DOHH2 (cell line): ENCODE measurements around the gene RNF19B.

Experiments
- H3F3A ChIP-seq: fragments of 200-600 bp; sonication (generic), shearing (Covaris generic); 2 replicates; pipeline ENCODE4 v1.6.0; 2016; ENCODE audit warnings: antibody characterized with exemption, mild to moderate bottlenecking; ENCODE audit not compliant: control insufficient read depth, insufficient read depth
- H3K27ac ChIP-seq: fragments of 200-600 bp; sonication (generic); 2 replicates; pipeline ENCODE4 v1.5.1; 2014; ENCODE audit warnings: low read depth, mild to moderate bottlenecking, low read length, moderate library complexity
- H3K27me3 ChIP-seq: fragments of 200-600 bp; sonication (generic); 2 replicates; pipeline ENCODE4 v1.6.1; 2014; ENCODE audit warnings: mild to moderate bottlenecking, low read length, mixed read lengths; ENCODE audit not compliant: control insufficient read depth
- H3K36me3 ChIP-seq: fragments of 200-600 bp; sonication (generic); 2 replicates; pipeline ENCODE4 v1.6.1; 2014; ENCODE audit warnings: mild to moderate bottlenecking, low read length, moderate library complexity, mixed read lengths; ENCODE audit not compliant: control insufficient read depth
- H3K4me1 ChIP-seq: fragments of 200-600 bp; sonication (generic); 2 replicates; pipeline ENCODE4 v1.6.1; 2014; ENCODE audit warnings: mild to moderate bottlenecking, low read length, mixed read lengths; ENCODE audit not compliant: control insufficient read depth
- H3K4me2 ChIP-seq: fragments of 200-600 bp; sonication (generic); 2 replicates; pipeline ENCODE4 v1.6.0; 2014; ENCODE audit warnings: mild to moderate bottlenecking, low read length, moderate library complexity
- H3K4me3 ChIP-seq: fragments of 200-600 bp; sonication (generic); 2 replicates; pipeline ENCODE4 v1.5.1; 2014; ENCODE audit warnings: mild to moderate bottlenecking, low read length, mixed read lengths
- H3K79me2 ChIP-seq: fragments of 200-600 bp; sonication (generic); 2 replicates; pipeline ENCODE4 v1.6.1; 2014; ENCODE audit warnings: mild to moderate bottlenecking, low read length, mixed read lengths; ENCODE audit not compliant: control insufficient read depth
- H3K9me2 ChIP-seq: fragments of 200-600 bp; sonication (generic); replicated peaks from 2 replicates; pipeline ENCODE4 v1.6.1; 2014; ENCODE audit warnings: mild to moderate bottlenecking, low read length, mixed read lengths; ENCODE audit not compliant: control insufficient read depth
- H3K9me3 ChIP-seq: fragments of 200-600 bp; sonication (generic); 2 replicates; pipeline ENCODE4 v1.6.1; 2014; ENCODE audit warnings: antibody characterized with exemption, low read length, mixed read lengths; ENCODE audit not compliant: control insufficient read depth, insufficient read depth
- H4K20me1 ChIP-seq: fragments of 200-600 bp; sonication (generic); 2 replicates; pipeline ENCODE4 v1.6.0; 2014; ENCODE audit warnings: low read depth, mild to moderate bottlenecking, antibody characterized with exemption, low read length, moderate library complexity; ENCODE audit not compliant: control insufficient read depth, insufficient read depth
- EZH2phosphoT487 ChIP-seq: fragments of 200-600 bp; sonication (generic); IDR thresholded peaks from 2 replicates; pipeline ENCODE4 v1.6.1; 2017; ENCODE audit warnings: borderline replicate concordance, mild to moderate bottlenecking, antibody characterized with exemption, low read length, moderate library complexity, mixed read lengths
- TF ChIP-seq, protein P1 (sequence below): fragments of 200-600 bp; sonication (generic); IDR thresholded peaks from one replicate; pipeline ENCODE4 v1.5.1; 2014; ENCODE audit warnings: antibody characterized with exemption, mild to moderate bottlenecking, low read depth, low read length; ENCODE audit not compliant: poor library complexity, severe bottlenecking

The RNF19B gene

GRCh38 chr1:33010932-33011731 is 46.5 kb upstream of the RNF19B start:
- H3K9me2 ChIP-seq: no peaks in the 10 kb centered on the region
- H3K27me3 ChIP-seq: no peaks in the 10 kb centered on the region
- H4K20me1 ChIP-seq: no peaks in the 10 kb centered on the region
- no peak overlapping the region for H3K4me3 ChIP-seq
- H3K9me3 ChIP-seq: no peaks in the 10 kb centered on the region
- no peaks in the 10 kb centered on the region for H3F3A ChIP-seq
- H3K36me3 ChIP-seq: peaks cover 83% of the 10 kb centered on the region
- H3K27ac ChIP-seq: no peak overlapping the region
- H3K4me2 ChIP-seq: no peak overlapping the region
- no peaks in the 10 kb centered on the region for H3K4me1 ChIP-seq
- TF ChIP-seq EZH2phosphoT487: no peak
- TF ChIP-seq, protein P1, sequence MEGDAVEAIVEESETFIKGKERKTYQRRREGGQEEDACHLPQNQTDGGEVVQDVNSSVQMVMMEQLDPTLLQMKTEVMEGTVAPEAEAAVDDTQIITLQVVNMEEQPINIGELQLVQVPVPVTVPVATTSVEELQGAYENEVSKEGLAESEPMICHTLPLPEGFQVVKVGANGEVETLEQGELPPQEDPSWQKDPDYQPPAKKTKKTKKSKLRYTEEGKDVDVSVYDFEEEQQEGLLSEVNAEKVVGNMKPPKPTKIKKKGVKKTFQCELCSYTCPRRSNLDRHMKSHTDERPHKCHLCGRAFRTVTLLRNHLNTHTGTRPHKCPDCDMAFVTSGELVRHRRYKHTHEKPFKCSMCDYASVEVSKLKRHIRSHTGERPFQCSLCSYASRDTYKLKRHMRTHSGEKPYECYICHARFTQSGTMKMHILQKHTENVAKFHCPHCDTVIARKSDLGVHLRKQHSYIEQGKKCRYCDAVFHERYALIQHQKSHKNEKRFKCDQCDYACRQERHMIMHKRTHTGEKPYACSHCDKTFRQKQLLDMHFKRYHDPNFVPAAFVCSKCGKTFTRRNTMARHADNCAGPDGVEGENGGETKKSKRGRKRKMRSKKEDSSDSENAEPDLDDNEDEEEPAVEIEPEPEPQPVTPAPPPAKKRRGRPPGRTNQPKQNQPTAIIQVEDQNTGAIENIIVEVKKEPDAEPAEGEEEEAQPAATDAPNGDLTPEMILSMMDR: no peak
- no peaks in the 10 kb centered on the region for H3K79me2 ChIP-seq

DNA sequence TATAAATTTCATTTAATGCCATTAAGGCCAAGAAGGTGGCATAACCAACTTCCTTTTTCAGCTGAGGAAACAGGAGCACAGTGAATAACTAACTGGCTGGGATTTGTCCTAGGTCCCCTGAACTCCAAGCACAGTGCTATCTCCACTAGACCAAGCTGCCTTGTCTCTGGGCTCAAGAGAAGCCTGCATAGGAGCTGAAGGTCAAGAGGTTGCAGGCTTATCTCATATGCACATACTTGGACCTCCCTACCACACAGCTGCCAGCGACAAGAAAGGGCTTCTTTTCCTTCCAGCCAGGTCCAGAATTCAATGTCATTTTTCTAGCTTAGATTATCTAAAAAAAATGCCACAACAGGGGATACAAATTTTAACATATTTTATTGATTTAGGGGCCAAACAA is 45.0 kb upstream of the RNF19B start:
- Histone ChIP-seq H3K4me1 (no peaks in the 10 kb centered on the region), H3K36me3 (peaks cover 83% of the 10 kb centered on the region), H3K9me3 (no peaks in the 10 kb centered on the region), H3K4me2 (no peak overlapping the region), H3K27me3 (no peaks in the 10 kb centered on the region), H3K9me2 (no peaks in the 10 kb centered on the region), H3K27ac (no peak overlapping the region), H3F3A (0 out of 2 replicates have a peak, but pooled peaks cover 2% of the 10 kb centered on the region), H4K20me1 (no peaks in the 10 kb centered on the region), H3K4me3 (no peak overlapping the region), H3K79me2 (no peaks in the 10 kb centered on the region)
- TF ChIP-seq EZH2phosphoT487: no peak
- TF ChIP-seq, protein P1: no peak

DNA sequence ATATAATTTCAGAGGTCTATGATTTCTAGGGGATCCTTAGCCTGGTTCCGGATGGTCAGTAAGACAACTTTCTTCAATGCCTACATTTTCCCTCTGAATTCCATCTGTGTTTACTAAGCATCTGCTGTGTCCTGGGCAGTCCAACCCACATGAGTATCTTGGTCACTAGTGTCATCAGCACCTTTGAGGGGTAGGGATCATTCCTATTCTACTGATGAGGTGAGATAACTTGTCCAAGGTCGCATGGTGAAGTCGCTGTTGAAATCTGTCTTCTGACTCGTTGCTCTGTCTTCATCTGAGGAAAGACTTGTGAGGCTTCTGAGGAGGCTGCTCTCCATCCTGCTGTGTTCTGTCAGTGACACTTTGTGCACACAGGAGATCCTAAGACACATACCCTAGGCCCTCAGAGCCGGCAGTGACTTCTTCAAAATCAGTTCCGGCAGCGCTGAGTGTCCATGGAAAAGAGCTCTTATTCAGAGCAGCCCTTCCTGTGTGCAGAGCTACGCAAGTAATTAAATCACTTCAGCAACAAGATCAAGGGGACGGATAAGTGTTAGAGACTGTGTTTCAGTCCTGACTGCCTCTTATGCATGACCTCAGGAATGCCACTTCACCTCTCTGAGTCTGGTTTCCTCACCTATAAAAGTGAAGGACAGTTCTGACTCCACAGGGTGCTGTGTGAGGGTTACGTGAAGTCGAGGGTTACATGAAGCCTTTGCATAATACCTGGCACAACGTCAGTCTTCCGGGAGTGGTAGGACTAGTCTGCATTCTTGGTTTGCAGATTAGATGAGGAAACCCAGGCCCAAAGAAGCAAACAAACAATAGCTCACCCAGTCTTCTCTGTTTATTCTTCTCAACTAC is 43.7 kb upstream of the RNF19B start:
- H3K9me3 ChIP-seq: no peaks in the 10 kb centered on the region
- H3K4me3 ChIP-seq: no peak overlapping the region
- no peaks in the 10 kb centered on the region for H3K27me3 ChIP-seq
- peaks cover 8% of the 10 kb centered on the region for H3F3A ChIP-seq
- no peaks in the 10 kb centered on the region for H3K4me1 ChIP-seq
- peaks cover 72% of the 10 kb centered on the region for H3K36me3 ChIP-seq
- no peaks in the 10 kb centered on the region for H3K9me2 ChIP-seq
- H3K79me2 ChIP-seq: no peaks in the 10 kb centered on the region
- H4K20me1 ChIP-seq: no peaks in the 10 kb centered on the region
- TF ChIP-seq, protein P1: no peak
- TF ChIP-seq EZH2phosphoT487: no peak
- no peak overlapping the region for H3K27ac ChIP-seq
- H3K4me2 ChIP-seq: no peak overlapping the region
